ENCODE measurements around the gene ZNF160. TPM values are rescaled to one million over a fixed set of nuclear protein-coding genes. Genes with fewer than 3 reads are reported as not detected.

ZNF160 gene
- 10 to 100 TPM; 72.0 to 81.1 TPM for total RNA-seq
- polyA plus RNA-seq, result 10 to 100 TPM; 19.0 to 31.0 TPM

GRCh38 chr19:53103234-53104203 is at the start of gene ZNF160:
Gene ZNF160 (minus strand): TSS chr19:53103422. CDS start chr19:53086276, 17,146 bp downstream.
- CTCF ChIA-PET (ENCODE audit: partially characterized antibody), result no interaction called here
- H3K36me3 Mint-ChIP-seq, result peaks cover 14 to 31% of the 10 kb centered on the region in 2 donors
- DNase-seq, result peak; percentile 97 to 98 (median 97)
- H3K9me3 Mint-ChIP-seq, result peaks cover 3 to 31% (median 10%) of the 10 kb centered on the region in 8 donors
- no peaks in the 10 kb centered on the region for H3K27me3 ChIP-seq (ENCODE audit: insufficient read depth, low read length)
- peak within 1 kb of the TSS; percentile 84 for H3K27ac ChIP-seq (ENCODE audit: low read depth, low read length)
- peak within 1 kb of the TSS; percentile 92 to 96 for H3K4me3 ChIP-seq (ENCODE audit: low read length in 2 of 2)
- peak within 1 kb of the TSS; percentile 87 to 96 (median 95) for H3K4me3 Mint-ChIP-seq
- POLR2A ChIA-PET (ENCODE audit: partially characterized antibody), result interaction anchor here (1.6 kb wide), 1 partner anchor 141 kb away, joined by 5 read pairs; the partner anchor contains the start of gene ZNF816
- peak within 1 kb of the TSS; percentile 91 to 98 (median 95) for H3K27ac Mint-ChIP-seq
- H3K9me3 ChIP-seq (ENCODE audit: control insufficient read depth in 1 of 2, low read length in 2 of 2), result no peaks in the 10 kb centered on the region
- intact Hi-C loops (cut with micrococcal nuclease), result loop anchor here (1.0 to 5.0 kb wide), 7 partner anchors 56 to 914 kb away; partner anchors contain the start of genes ZNF347, ZNF468, ZNF665 and ZNF845
- H3K27me3 Mint-ChIP-seq, result no peaks in the 10 kb centered on the region
- H3K4me1 ChIP-seq (ENCODE audit: insufficient read depth, low read length), result peaks cover 27% of the 10 kb centered on the region
- peaks cover 20 to 45% (median 32%) of the 10 kb centered on the region in 4 donors for H3K4me1 Mint-ChIP-seq
- peaks cover 6% of the 10 kb centered on the region for H3K36me3 ChIP-seq (ENCODE audit: insufficient read depth, low read length)

DNA sequence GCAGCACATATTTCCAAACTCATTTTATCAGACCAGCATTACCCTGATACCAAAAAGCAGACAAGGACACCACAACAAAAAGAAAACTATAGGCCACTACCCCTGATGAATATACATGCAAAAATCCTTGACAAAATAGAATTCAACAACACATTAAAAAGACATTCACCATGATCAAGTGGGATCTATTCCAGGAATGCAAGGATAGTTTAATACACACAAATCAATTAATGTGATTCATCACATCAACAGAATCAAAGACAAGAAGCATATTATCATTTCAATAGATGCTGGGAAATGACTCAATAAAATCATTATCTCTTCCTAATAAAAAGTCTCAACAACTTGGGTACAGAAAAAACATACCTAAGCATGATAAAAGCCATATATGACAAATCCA is 44.4 kb upstream of the ZNF160 start:
- H3K4me3 ChIP-seq (ENCODE audit: low read length in 2 of 2), result no peak overlapping the region
- no peak for DNase-seq
- H3K36me3 ChIP-seq (ENCODE audit: insufficient read depth, low read length), result peaks cover 10% of the 10 kb centered on the region
- peaks cover 73 to 85% of the 10 kb centered on the region in 2 donors for H3K36me3 Mint-ChIP-seq
- H3K4me1 ChIP-seq (ENCODE audit: insufficient read depth, low read length), result no peaks in the 10 kb centered on the region
- peaks cover 0 to 93% (median 83%) of the 10 kb centered on the region in 8 donors for H3K9me3 Mint-ChIP-seq
- intact Hi-C loops (cut with micrococcal nuclease), result no loop called here
- ChIA-PET CTCF (ENCODE audit: partially characterized antibody) (no interaction called here), POLR2A (ENCODE audit: partially characterized antibody) (no interaction called here)
- H3K9me3 ChIP-seq (ENCODE audit: control insufficient read depth in 1 of 2, low read length in 2 of 2), result peaks cover 0 to 12% of the 10 kb centered on the region in 2 donors
- peaks cover 0 to 3% (median 0%) of the 10 kb centered on the region in 4 donors for H3K4me1 Mint-ChIP-seq
- no peaks in the 10 kb centered on the region for H3K27me3 ChIP-seq (ENCODE audit: insufficient read depth, low read length)
- H3K27me3 Mint-ChIP-seq, result no peaks in the 10 kb centered on the region
- no peak overlapping the region for H3K4me3 Mint-ChIP-seq
- H3K27ac ChIP-seq (ENCODE audit: low read depth, low read length), result no peak overlapping the region
- no peak overlapping the region for H3K27ac Mint-ChIP-seq

GRCh38 chr19:53140351-53140750 is 37.1 kb upstream of the ZNF160 start:
- CTCF ChIA-PET (ENCODE audit: partially characterized antibody), result no interaction called here
- Mint-ChIP-seq H3K27ac (no peak overlapping the region), H3K36me3 (peaks cover 48 to 51% of the 10 kb centered on the region in 2 donors), H3K4me1 (no peaks in the 10 kb centered on the region), H3K4me3 (no peak overlapping the region), H3K9me3 (peaks cover 2 to 90% (median 83%) of the 10 kb centered on the region in 8 donors), H3K27me3 (no peaks in the 10 kb centered on the region)
- POLR2A ChIA-PET (ENCODE audit: partially characterized antibody), result no interaction called here
- Histone ChIP-seq H3K9me3 (ENCODE audit: control insufficient read depth in 1 of 2, low read length in 2 of 2) (peaks cover 15 to 55% of the 10 kb centered on the region in 2 donors), H3K4me3 (ENCODE audit: low read length in 2 of 2) (no peak overlapping the region), H3K36me3 (ENCODE audit: insufficient read depth, low read length) (no peaks in the 10 kb centered on the region), H3K4me1 (ENCODE audit: insufficient read depth, low read length) (no peaks in the 10 kb centered on the region), H3K27ac (ENCODE audit: low read depth, low read length) (no peak overlapping the region), H3K27me3 (ENCODE audit: insufficient read depth, low read length) (no peaks in the 10 kb centered on the region)
- intact Hi-C loops (cut with micrococcal nuclease), result no loop called here
- no peak for DNase-seq

DNA sequence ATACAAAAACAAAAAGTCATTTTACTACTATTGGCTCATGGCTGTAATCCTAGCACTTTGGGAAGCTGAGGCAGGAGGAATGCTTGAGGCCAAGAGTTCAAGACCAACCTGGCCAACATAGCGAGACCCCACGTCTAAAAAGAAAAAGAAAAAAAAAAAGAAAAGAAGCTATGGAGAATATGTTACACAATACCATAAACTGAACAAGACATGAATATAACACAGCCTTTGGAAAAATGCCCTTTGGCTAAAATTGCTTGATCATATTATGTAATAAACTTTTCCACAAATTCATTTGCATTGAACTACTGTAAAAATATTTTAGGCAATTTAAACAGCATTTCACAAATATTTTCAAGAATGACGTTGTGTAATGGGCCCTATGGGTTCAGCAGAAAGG is 33.2 kb upstream of the ZNF160 start:
- Mint-ChIP-seq H3K27me3 (peaks cover 3 to 4% of the 10 kb centered on the region in 2 donors), H3K27ac (no peak overlapping the region), H3K4me3 (no peak overlapping the region), H3K4me1 (peaks cover 0 to 8% (median 4%) of the 10 kb centered on the region in 4 donors), H3K9me3 (peaks cover 6 to 91% (median 79%) of the 10 kb centered on the region in 8 donors), H3K36me3 (peaks cover 22 to 25% of the 10 kb centered on the region in 2 donors)
- no peak for DNase-seq
- Histone ChIP-seq H3K9me3 (ENCODE audit: control insufficient read depth in 1 of 2, low read length in 2 of 2) (peaks cover 7 to 57% of the 10 kb centered on the region in 2 donors), H3K4me3 (ENCODE audit: low read length in 2 of 2) (no peak overlapping the region), H3K27ac (ENCODE audit: low read depth, low read length) (no peak overlapping the region), H3K36me3 (ENCODE audit: insufficient read depth, low read length) (no peaks in the 10 kb centered on the region), H3K4me1 (ENCODE audit: insufficient read depth, low read length) (no peaks in the 10 kb centered on the region), H3K27me3 (ENCODE audit: insufficient read depth, low read length) (no peaks in the 10 kb centered on the region)
- intact Hi-C loops (cut with micrococcal nuclease), result no loop called here
- ChIA-PET CTCF (ENCODE audit: partially characterized antibody) (no interaction called here), POLR2A (ENCODE audit: partially characterized antibody) (no interaction called here)

GRCh38 chr19:53132141-53132991 is 29.1 kb upstream of the ZNF160 start, which contains the start of gene ZNF415:
Gene ZNF415 (minus strand): TSS chr19:53132910. CDS start chr19:53122676, 10,234 bp downstream.
- Mint-ChIP-seq H3K27ac (peak within 1 kb of the TSS in 3 of 7 donors; percentile 47 to 66 (median 61)), H3K9me3 (peaks cover 4 to 85% (median 67%) of the 10 kb centered on the region in 8 donors), H3K4me3 (peak within 1 kb of the TSS; percentile 35 to 80 (median 61)), H3K27me3 (peaks cover 5 to 8% of the 10 kb centered on the region in 2 donors), H3K36me3 (peaks cover 12 to 19% of the 10 kb centered on the region in 2 donors), H3K4me1 (peaks cover 0 to 10% (median 5%) of the 10 kb centered on the region in 4 donors)
- H3K27me3 ChIP-seq (ENCODE audit: insufficient read depth, low read length), result no peaks in the 10 kb centered on the region
- intact Hi-C loops (cut with micrococcal nuclease), result no loop called here
- ChIA-PET POLR2A (ENCODE audit: partially characterized antibody) (no interaction called here), CTCF (ENCODE audit: partially characterized antibody) (no interaction called here)
- peaks cover 0 to 24% of the 10 kb centered on the region in 2 donors for H3K9me3 ChIP-seq (ENCODE audit: control insufficient read depth in 1 of 2, low read length in 2 of 2)
- DNase-seq, result peak in 2 of 5 donors; percentile 42 to 46
- no peaks in the 10 kb centered on the region for H3K4me1 ChIP-seq (ENCODE audit: insufficient read depth, low read length)
- H3K4me3 ChIP-seq (ENCODE audit: low read length in 2 of 2), result peak within 1 kb of the TSS in 1 of 2 donors; percentile 14
- no peak within 1 kb of the TSS for H3K27ac ChIP-seq (ENCODE audit: low read depth, low read length)
- H3K36me3 ChIP-seq (ENCODE audit: insufficient read depth, low read length), result no peaks in the 10 kb centered on the region

DNA sequence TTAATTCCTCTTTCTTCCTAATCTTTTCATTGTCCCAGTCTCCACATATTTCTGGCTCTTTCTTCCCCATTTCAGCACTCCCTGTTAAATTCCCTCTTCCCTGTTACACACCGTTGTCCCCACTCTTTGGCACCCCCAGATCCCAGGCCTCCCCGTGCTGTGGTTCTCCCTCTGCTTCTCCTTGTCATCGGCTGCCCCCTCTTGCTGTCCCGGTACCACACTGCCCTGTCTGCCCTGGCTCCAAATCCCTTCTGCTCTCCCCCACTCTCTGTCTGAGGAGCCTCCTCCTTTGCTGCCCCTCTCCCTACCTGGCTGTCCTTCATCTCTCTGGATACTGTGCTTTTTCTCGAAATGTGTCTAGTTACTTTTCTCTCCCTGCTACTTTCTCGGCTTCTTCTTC is 28.5 kb upstream of the ZNF160 start:
- intact Hi-C loops (cut with micrococcal nuclease), result no loop called here
- no peaks in the 10 kb centered on the region for H3K36me3 ChIP-seq (ENCODE audit: insufficient read depth, low read length)
- H3K27me3 Mint-ChIP-seq, result peaks cover 5 to 8% of the 10 kb centered on the region in 2 donors
- ChIA-PET CTCF (ENCODE audit: partially characterized antibody) (no interaction called here), POLR2A (ENCODE audit: partially characterized antibody) (no interaction called here)
- no peak overlapping the region for H3K4me3 ChIP-seq (ENCODE audit: low read length in 2 of 2)
- H3K27me3 ChIP-seq (ENCODE audit: insufficient read depth, low read length), result no peaks in the 10 kb centered on the region
- DNase-seq, result no peak
- H3K4me1 Mint-ChIP-seq, result peaks cover 0 to 10% (median 5%) of the 10 kb centered on the region in 4 donors
- H3K4me1 ChIP-seq (ENCODE audit: insufficient read depth, low read length), result no peaks in the 10 kb centered on the region
- no peak overlapping the region for H3K27ac ChIP-seq (ENCODE audit: low read depth, low read length)
- H3K4me3 Mint-ChIP-seq, result peak overlapping the region in 6 of 8 donors; percentile 1 to 80 (median 68)
- H3K36me3 Mint-ChIP-seq, result peaks cover 10 to 15% of the 10 kb centered on the region in 2 donors
- H3K9me3 Mint-ChIP-seq, result peaks cover 4 to 83% (median 64%) of the 10 kb centered on the region in 8 donors
- H3K9me3 ChIP-seq (ENCODE audit: control insufficient read depth in 1 of 2, low read length in 2 of 2), result peaks cover 0 to 23% of the 10 kb centered on the region in 2 donors
- peak overlapping the region in 1 of 7 donors; percentile 66 for H3K27ac Mint-ChIP-seq

Measured in CD4-positive, alpha-beta memory T cell (primary cell).